HepG2 (cell line): Measurements from ENCODE around the gene TAP1. TPM values are rescaled to one million over a fixed set of nuclear protein-coding genes. Genes with fewer than 3 reads are reported as not detected.

ENCODE experiments used
- ESRRA ChIP-seq: sonication (generic); formaldehyde crosslinking; IDR thresholded peaks from 2 replicates; pipeline ENCODE4 v1.5.1; 2020; ENCODE audit warnings: mild to moderate bottlenecking, low read depth, missing genetic modification reagents
- GATAD1 ChIP-seq: IDR thresholded peaks from 2 replicates; pipeline ENCODE4 v1.6.1; 2016; ENCODE audit warnings: missing genetic modification reagents, missing compliant biosample characterization
- GTF3A ChIP-seq: sonication (generic); formaldehyde crosslinking; conservative IDR thresholded peaks from 2 replicates; pipeline ENCODE4 v1.4.0; 2020; ENCODE audit warnings: mild to moderate bottlenecking, missing genetic modification reagents
- JDP2 ChIP-seq: sonication (generic); formaldehyde crosslinking; IDR thresholded peaks from 2 replicates; pipeline ENCODE4 v1.8.1; 2022; ENCODE audit warnings: missing genetic modification reagents, borderline replicate concordance
- MXD1 ChIP-seq: sonication (generic); formaldehyde crosslinking; IDR thresholded peaks from 2 replicates; pipeline ENCODE4 v1.4.0; 2020; ENCODE audit warnings: mild to moderate bottlenecking, missing genetic modification reagents
- RBM39 ChIP-seq: fragments of 200-400 bp; formaldehyde crosslinking; IDR thresholded peaks from one replicate; pipeline ENCODE4 v1.6.1; 2018; ENCODE audit warnings: antibody characterized with exemption, mild to moderate bottlenecking, low read depth, low read length; ENCODE audit not compliant: poor library complexity, severe bottlenecking
- RORA ChIP-seq: sonication (generic); formaldehyde crosslinking; IDR thresholded peaks from 2 replicates; pipeline ENCODE4 v1.5.0; 2020; ENCODE audit warnings: mild to moderate bottlenecking, missing genetic modification reagents, moderate library complexity
- TCF7 ChIP-seq: sonication (generic); IDR thresholded peaks from 2 replicates; pipeline ENCODE4 v1.6.1; 2016; ENCODE audit warnings: antibody characterized with exemption, low read depth
- ZBTB26 ChIP-seq: IDR thresholded peaks from 2 replicates; pipeline ENCODE4 v1.6.1; 2016; ENCODE audit warnings: missing compliant biosample characterization, missing genetic modification reagents, borderline replicate concordance
- ZHX1 ChIP-seq: sonication (generic); formaldehyde crosslinking; IDR thresholded peaks from 2 replicates; pipeline ENCODE4 v1.8.1; 2022; ENCODE audit warnings: low read depth, mild to moderate bottlenecking, missing genetic modification reagents
- ZNF230 ChIP-seq: sonication (generic); formaldehyde crosslinking; IDR thresholded peaks from 2 replicates; pipeline ENCODE4 v1.4.0; 2020; ENCODE audit warnings: mild to moderate bottlenecking, missing genetic modification reagents
- ZNF318 ChIP-seq: sonication (generic); formaldehyde crosslinking; IDR thresholded peaks from 2 replicates; pipeline ENCODE4 v1.4.0; 2020; ENCODE audit warnings: mild to moderate bottlenecking, missing genetic modification reagents
- ZNF644 ChIP-seq: IDR thresholded peaks from 2 replicates; pipeline ENCODE4 v1.6.1; 2016; ENCODE audit warnings: low read depth
- ZNF674 ChIP-seq: sonication (generic); formaldehyde crosslinking; IDR thresholded peaks from 2 replicates; pipeline ENCODE4 v1.5.0; 2020; ENCODE audit warnings: low read depth, mild to moderate bottlenecking, missing genetic modification reagents
- ZNF775 ChIP-seq: sonication (generic); formaldehyde crosslinking; IDR thresholded peaks from 2 replicates; pipeline ENCODE4 v1.4.0; 2020; ENCODE audit warnings: missing genetic modification reagents, mild to moderate bottlenecking, moderate library complexity, borderline replicate concordance
- ZSCAN30 ChIP-seq: sonication (generic); formaldehyde crosslinking; IDR thresholded peaks from 2 replicates; pipeline ENCODE4 v1.5.0; 2020; ENCODE audit warnings: mild to moderate bottlenecking, missing genetic modification reagents
- polyA plus RNA-seq, 8 experiments: library from polyadenylated mRNA; depleted of rRNA in 3 of 8; stranded (reverse) in 7 of 8; unstranded in 1 of 8; fragments of >200 nt; fragmentation: Illumina TruSeq in 4 of 8; extraction: Trizol in 4 of 8; gene quantifications; 2 replicates each; pipeline versions ENCODE4 v1.2.1 to v1.2.3, GENCODE V29; 2011 to 2016; ENCODE audit warnings: low read depth in 4 of 8, missing spikeins in 1 of 8, mixed read lengths in 1 of 8; ENCODE audit not compliant: insufficient read depth in 1 of 8
- total RNA-seq, 5 experiments: library from RNA; depleted of rRNA; stranded (reverse); fragments of >200 nt; fragmentation: Illumina TruSeq; extraction: Trizol; gene quantifications; 2 replicates each; pipeline ENCODE4 v1.2.3, GENCODE V29; 2016; ENCODE audit warnings: low read depth in 1 of 5

Gene TAP1
- total and polyA plus RNA-seq, 2 of the 13 experiments (the other 11 are each of a cell fraction or from before 2014, with no cell fraction given) = 31.2 to 52.2 TPM

GRCh38 chr6:32853541-32854375 is at the start of gene TAP1, which contains the start of gene PSMB9 (continued):
- TF ChIP-seq RORA (CRISPR knock-in tag) = no peak
- peak; percentile 75 for TF ChIP-seq GATAD1 (CRISPR knock-in tag)
- TF ChIP-seq ZNF775 (CRISPR knock-in tag) = no peak
- TF ChIP-seq ZSCAN30 = no peak
- TF ChIP-seq ZHX1 = no peak
- TF ChIP-seq ESRRA = no peak; the same call in 1 of the 2 replicates
- peak; percentile 56; the same call in 1 of the 2 replicates for TF ChIP-seq MXD1 (CRISPR knock-in tag)
- TF ChIP-seq ZNF230 (CRISPR knock-in tag) = no peak
- no peak for TF ChIP-seq GTF3A (CRISPR knock-in tag)
- no peak for TF ChIP-seq ZNF644 (CRISPR knock-in tag)
- TF ChIP-seq TCF7 = no peak
- no peak; the same call in 1 of the 2 replicates for TF ChIP-seq JDP2
- peak; percentile 78; the same call in 1 of the 2 replicates for TF ChIP-seq ZNF674 (CRISPR knock-in tag)
- TF ChIP-seq ZBTB26 = no peak
- TF ChIP-seq ZNF318 (CRISPR knock-in tag) = no peak; the same call in 1 of the 2 replicates
- TF ChIP-seq RBM39 = peak; percentile 90
